ENCODE results near the gene WWOX. TPM values are rescaled to one million over a fixed set of nuclear protein-coding genes. Genes with fewer than 3 reads are reported as not detected.

The WWOX gene
- total RNA-seq, 1 donor from 2014 or later = 12.6 TPM

DNA sequence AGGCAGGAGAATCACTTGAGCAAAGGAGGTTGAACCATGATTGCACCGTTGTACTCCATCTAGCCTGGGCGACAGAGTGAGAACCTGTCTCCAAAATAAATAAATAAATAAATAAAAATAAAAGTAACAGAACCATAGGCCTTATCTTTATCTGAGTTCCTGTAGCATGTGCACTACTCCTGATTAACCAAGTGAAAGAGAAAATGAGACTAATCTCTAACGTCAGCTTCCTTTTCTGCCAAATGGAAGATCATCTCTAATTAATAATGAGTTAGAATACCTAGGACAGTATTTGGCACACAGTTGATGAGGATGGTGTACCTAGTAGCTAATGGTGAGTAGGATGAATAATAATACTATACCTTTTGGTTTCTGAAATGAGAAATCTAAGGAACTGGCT lies 520.4 kb downstream of the WWOX start:
- FAIRE-seq = no peak
- Histone ChIP-seq H3K4me3 (ENCODE audit: low read depth, low read length) (no peak overlapping the region), H3K36me3 (ENCODE audit: control insufficient read depth, insufficient read depth, low read length) (no peaks in the 10 kb centered on the region), H3K27me3 (ENCODE audit: control insufficient read depth, insufficient read depth, low read length) (no peaks in the 10 kb centered on the region)
- no peak for DNase-seq (ENCODE audit: low read depth)
- no peak for TF ChIP-seq CTCF (IDR thresholded peaks at IDR 0.05; ENCODE audit: insufficient read depth, low read length, severe bottlenecking)

DNA sequence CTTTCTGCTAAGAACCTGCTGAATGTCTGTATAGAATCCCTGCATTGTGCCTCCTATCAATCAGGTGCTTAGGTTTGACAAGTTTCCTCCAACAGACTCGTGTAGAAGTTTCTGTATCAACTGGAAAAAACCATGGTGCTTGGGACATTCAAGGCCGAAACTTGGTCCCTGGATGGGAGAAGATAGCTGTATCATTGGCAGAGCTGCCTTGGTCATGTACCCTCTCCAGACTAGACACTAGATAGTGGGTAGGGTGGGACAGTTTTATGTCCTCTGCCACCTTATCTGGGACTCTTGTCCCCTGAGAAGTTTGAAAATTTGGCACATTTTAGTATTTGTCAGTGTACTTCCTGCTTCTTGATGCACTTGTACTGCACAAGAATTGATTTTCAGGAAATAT lies 520.8 kb downstream of the WWOX start:
- Histone ChIP-seq H3K4me3 (ENCODE audit: low read depth, low read length) (no peak overlapping the region), H3K27me3 (ENCODE audit: control insufficient read depth, insufficient read depth, low read length) (no peaks in the 10 kb centered on the region), H3K36me3 (ENCODE audit: control insufficient read depth, insufficient read depth, low read length) (no peaks in the 10 kb centered on the region)
- DNase-seq (ENCODE audit: low read depth) (no peak), FAIRE-seq (no peak)
- no peak for TF ChIP-seq CTCF (IDR thresholded peaks at IDR 0.05; ENCODE audit: insufficient read depth, low read length, severe bottlenecking)

GRCh38 chr16:78623796-78624195 lies 524.3 kb downstream of the WWOX start:
- Histone ChIP-seq H3K36me3 (ENCODE audit: control insufficient read depth, insufficient read depth, low read length) (no peaks in the 10 kb centered on the region), H3K27me3 (ENCODE audit: control insufficient read depth, insufficient read depth, low read length) (no peaks in the 10 kb centered on the region), H3K4me3 (ENCODE audit: low read depth, low read length) (no peak overlapping the region)
- no peak for FAIRE-seq
- no peak for DNase-seq (ENCODE audit: low read depth)
- no peak for TF ChIP-seq CTCF (IDR thresholded peaks at IDR 0.05; ENCODE audit: insufficient read depth, low read length, severe bottlenecking)

DNA sequence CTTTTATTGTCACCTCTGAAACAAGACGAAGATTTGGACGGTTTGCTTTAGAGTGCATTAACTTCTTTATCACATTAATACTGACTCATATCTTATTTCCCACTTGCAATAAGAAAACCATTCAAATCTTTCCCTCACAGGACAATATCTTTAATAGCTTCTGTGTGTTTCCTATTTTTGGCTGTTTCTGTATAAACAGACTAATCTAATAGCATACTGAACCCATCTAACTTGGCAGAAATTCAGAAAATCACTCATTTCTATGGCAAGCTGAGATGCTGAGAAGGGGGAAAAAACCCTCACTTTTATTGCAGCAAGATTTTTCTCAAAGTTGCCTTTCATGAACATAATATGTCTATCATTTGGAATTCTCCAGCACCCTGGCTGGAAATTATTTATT lies 524.9 kb downstream of the WWOX start:
- no peak for TF ChIP-seq CTCF (IDR thresholded peaks at IDR 0.05; ENCODE audit: insufficient read depth, low read length, severe bottlenecking)
- FAIRE-seq (no peak), DNase-seq (ENCODE audit: low read depth) (no peak)
- Histone ChIP-seq H3K27me3 (ENCODE audit: control insufficient read depth, insufficient read depth, low read length) (no peaks in the 10 kb centered on the region), H3K4me3 (ENCODE audit: low read depth, low read length) (no peak overlapping the region), H3K36me3 (ENCODE audit: control insufficient read depth, insufficient read depth, low read length) (no peaks in the 10 kb centered on the region)

DNA sequence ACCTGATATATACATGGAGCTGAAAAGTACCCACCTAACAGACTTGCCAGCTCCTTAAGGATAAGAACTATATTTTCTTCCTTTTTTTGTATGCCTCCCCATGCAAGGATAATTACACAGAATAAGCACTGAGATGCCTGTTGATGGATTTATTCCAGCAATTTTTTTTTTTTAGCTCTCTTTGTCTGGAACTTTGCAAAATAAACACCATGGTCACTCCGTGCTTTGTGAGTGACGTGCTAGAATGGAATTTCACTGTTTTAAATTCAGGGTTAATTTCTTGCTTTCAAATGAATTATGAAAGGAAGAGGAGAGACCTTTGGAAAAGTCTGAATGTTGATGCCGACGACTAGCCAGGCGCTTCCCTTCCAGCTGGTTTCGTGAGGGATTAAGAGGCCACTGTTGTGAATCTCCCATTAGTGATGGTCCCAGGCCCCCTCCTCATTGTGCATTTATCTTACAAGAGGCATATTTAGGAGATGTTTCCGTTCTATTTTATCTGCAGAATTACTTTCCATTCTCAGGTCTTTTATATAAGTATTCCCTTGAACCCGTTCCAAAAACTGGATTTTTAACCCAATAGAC lies 529.1 kb downstream of the WWOX start:
- no peak for TF ChIP-seq CTCF (IDR thresholded peaks at IDR 0.05; ENCODE audit: insufficient read depth, low read length, severe bottlenecking)
- DNase-seq (ENCODE audit: low read depth) = no peak

GRCh38 chr16:78629173-78629572 lies 529.7 kb downstream of the WWOX start:
- Histone ChIP-seq H3K4me3 (ENCODE audit: low read depth, low read length) (no peak overlapping the region), H3K36me3 (ENCODE audit: control insufficient read depth, insufficient read depth, low read length) (no peaks in the 10 kb centered on the region), H3K27me3 (ENCODE audit: control insufficient read depth, insufficient read depth, low read length) (no peaks in the 10 kb centered on the region)
- no peak for TF ChIP-seq CTCF (IDR thresholded peaks at IDR 0.05; ENCODE audit: insufficient read depth, low read length, severe bottlenecking)
- DNase-seq (ENCODE audit: low read depth) (no peak), FAIRE-seq (no peak)

More for the DNA sequence above, 529.1 kb downstream of the WWOX start:
- no peaks in the 10 kb centered on the region for H3K27me3 ChIP-seq (ENCODE audit: control insufficient read depth, insufficient read depth, low read length)
- H3K4me3 ChIP-seq (ENCODE audit: low read depth, low read length) = no peak overlapping the region
- FAIRE-seq = no peak
- H3K36me3 ChIP-seq (ENCODE audit: control insufficient read depth, insufficient read depth, low read length) = no peaks in the 10 kb centered on the region

Data from bronchial epithelial cell (primary cell).